AG09319 (cell line): ENCODE results near the gene DNLZ.
A peak's percentile ranks its signal among the peaks of the same experiment; 100 is the strongest.

Experiments
- DNase-seq: peaks from one replicate; pipeline ENCODE4 v3.0.0-alpha.2; 2010; ENCODE audit warnings: low read depth; ENCODE audit errors: extremely low read depth
- CTCF ChIP-seq: IDR thresholded peaks from 2 replicates; pipeline ENCODE4 v1.5.1; 2011; ENCODE audit warnings: low read depth, mild to moderate bottlenecking, inconsistent platforms, low read length, moderate library complexity

The DNLZ gene

GRCh38 chr9:136400038-136400834 lies 36.7 kb upstream of the DNLZ start, which contains the start of gene SNAPC4:
TSS of gene SNAPC4 (minus strand) at chr9:136400170. CDS start at chr9:136398428, 1,742 bp downstream.
- TF ChIP-seq CTCF: peak; percentile 54
- DNase-seq: peak; percentile 51

GRCh38 chr9:136399176-136400037 lies 35.9 kb upstream of the DNLZ start:
- TF ChIP-seq CTCF: no peak
- no peak for DNase-seq

GRCh38 chr9:136398286-136398685 lies 34.7 kb upstream of the DNLZ start:
- TF ChIP-seq CTCF: no peak

GRCh38 chr9:136397643-136398042 lies 34.1 kb upstream of the DNLZ start:
- DNase-seq: no peak

More at GRCh38 chr9:136398286-136398685, 34.7 kb upstream of the DNLZ start:
- DNase-seq: no peak

GRCh38 chr9:136396219-136396515 lies 32.6 kb upstream of the DNLZ start:
- DNase-seq: no peak
- no peak for TF ChIP-seq CTCF

More at GRCh38 chr9:136397643-136398042, 34.1 kb upstream of the DNLZ start:
- TF ChIP-seq CTCF: no peak

GRCh38 chr9:136395345-136396218 lies 32.0 kb upstream of the DNLZ start:
- TF ChIP-seq CTCF: no peak
- no peak for DNase-seq
